A549 (cell line): ENCODE results near the gene MMP24OS. TPM values are rescaled to one million over a fixed set of nuclear protein-coding genes. Genes with fewer than 3 reads are reported as not detected.

Experiments
- ATAC-seq, 2 experiments: fragments of 200-7000 bp in 1 of 2; fragments of >200 bp in 1 of 2; cut with Nextera tagmentation in 1 of 2; cut with Tn5 transposase in 1 of 2; 3 replicates each; pipeline versions ENCODE4 v1.8.0 to v1.9.1; 2018 to 2020; ENCODE audit warnings: mild to moderate bottlenecking in 1 of 2, moderate library complexity in 1 of 2
- CTCF ChIA-PET: fragments of 300-600 bp; sonication (Branson Sonifier 250); formaldehyde crosslinking; extraction: SDS; loops from one replicate; lab custom pipeline; 2021; ENCODE audit warnings: antibody characterized with exemption, inconsistent platforms; lab: Yijun Ruan, JAX
- POLR2A ChIA-PET: fragments of 350-600 bp; formaldehyde crosslinking; extraction: SDS; loops from one replicate; lab custom pipeline; 2021; ENCODE audit warnings: antibody characterized with exemption, inconsistent platforms; lab: Yijun Ruan, JAX
- DNase-seq, 2 experiments: peaks; one replicate each; pipeline versions ENCODE4 v3.0.0 to v3.0.0-alpha.2; 2011 to 2016; ENCODE audit warnings: low read depth in 1 of 2, low spot score in 1 of 2
- FAIRE-seq: peaks from 2 replicates; lab custom pipeline; 2011; peaks lifted over from hg19 to GRCh38; lab: Jason Lieb, UNC
- H3K27ac ChIP-seq, 2 experiments: fragments of >200 bp; sonication (Bioruptor Twin); formaldehyde crosslinking; 3 replicates each; pipeline ENCODE4 v1.5.1; 2016 to 2017
- H3K4me1 ChIP-seq: fragments of >200 bp; sonication (Bioruptor Twin); formaldehyde crosslinking; 3 replicates; pipeline ENCODE4 v1.6.1; 2016
- H3K4me2 ChIP-seq: fragments of >200 bp; sonication (Bioruptor Twin); formaldehyde crosslinking; 3 replicates; pipeline ENCODE4 v1.6.1; 2016
- H3K4me3 ChIP-seq: fragments of >200 bp; sonication (Bioruptor Twin); formaldehyde crosslinking; 3 replicates; pipeline ENCODE4 v1.5.1; 2016
- H3K9me3 ChIP-seq: fragments of >200 bp; sonication (Bioruptor Twin); formaldehyde crosslinking; 3 replicates; pipeline ENCODE4 v1.6.1; 2016
- CEBPB ChIP-seq, 2 experiments: fragments of >200 bp in 1 of 2; sonication (Bioruptor Twin) in 1 of 2; formaldehyde crosslinking in 1 of 2; IDR thresholded peaks; 2 replicates each; pipeline ENCODE4 v1.6.1; 2012 to 2016
- CHD4 ChIP-seq: fragments of 200-600 bp; sonication (generic); IDR thresholded peaks from 2 replicates; pipeline ENCODE4 v1.6.1; 2016; ENCODE audit warnings: antibody characterized with exemption, mild to moderate bottlenecking, borderline replicate concordance
- E2F6 ChIP-seq: IDR thresholded peaks from 2 replicates; pipeline ENCODE4 v1.6.1; 2012; ENCODE audit warnings: low read depth, borderline replicate concordance
- EHF ChIP-seq: fragments of 250-450 bp; sonication (Bioruptor Pico); IDR thresholded peaks from 2 replicates; pipeline ENCODE4 v1.5.0; 2020; ENCODE audit warnings: mild to moderate bottlenecking
- EHMT2 ChIP-seq: fragments of 200-600 bp; sonication (generic); IDR thresholded peaks from 2 replicates; pipeline ENCODE4 v1.6.1; 2016; ENCODE audit warnings: antibody characterized with exemption, low read depth, mild to moderate bottlenecking, moderate library complexity
- ESRRA ChIP-seq: fragments of 150-350 bp; IDR thresholded peaks from 2 replicates; pipeline ENCODE4 v1.6.1; 2014; ENCODE audit warnings: mild to moderate bottlenecking, low read length, borderline replicate concordance
- FOSB ChIP-seq: fragments of 250-450 bp; sonication (Bioruptor Pico); IDR thresholded peaks from 2 replicates; pipeline ENCODE4 v1.5.0; 2020; ENCODE audit warnings: mild to moderate bottlenecking, moderate library complexity
- FOSL2 ChIP-seq, 2 experiments: fragments of 450-650 bp in 1 of 2; fragments of >200 bp in 1 of 2; sonication (Bioruptor Twin) in 1 of 2; formaldehyde crosslinking; IDR thresholded peaks; 2 replicates each; pipeline versions ENCODE4 v1.5.0 to v1.6.1; 2016 to 2020; ENCODE audit warnings: mild to moderate bottlenecking in 1 of 2, moderate library complexity in 1 of 2
- GATA3 ChIP-seq: IDR thresholded peaks from 2 replicates; pipeline ENCODE4 v1.6.1; 2012; ENCODE audit warnings: borderline replicate concordance
- HDAC2 ChIP-seq: fragments of 200-600 bp; sonication (generic); IDR thresholded peaks from 2 replicates; pipeline ENCODE4 v1.6.1; 2016
- HES2 ChIP-seq: fragments of >200 bp; sonication (Bioruptor Twin); formaldehyde crosslinking; IDR thresholded peaks from 2 replicates; pipeline ENCODE4 v1.6.1; 2016
- HMGXB4 ChIP-seq: fragments of 250-450 bp; sonication (Bioruptor Pico); IDR thresholded peaks from 2 replicates; pipeline ENCODE4 v1.5.0; 2021; ENCODE audit warnings: mild to moderate bottlenecking, moderate library complexity, borderline replicate concordance
- HOXA7 ChIP-seq: fragments of 250-450 bp; sonication (Bioruptor Pico); IDR thresholded peaks from 2 replicates; pipeline ENCODE4 v1.5.0; 2020; ENCODE audit warnings: mild to moderate bottlenecking, moderate library complexity
- HOXB13 ChIP-seq: fragments of 250-450 bp; sonication (Bioruptor Pico); IDR thresholded peaks from 2 replicates; pipeline ENCODE4 v1.5.0; 2020; ENCODE audit warnings: low read depth, mild to moderate bottlenecking, moderate library complexity
- JUN ChIP-seq, 2 experiments: fragments of >200 bp; sonication (Bioruptor Twin); formaldehyde crosslinking; IDR thresholded peaks; 2 replicates in 1 of 2; 3 replicates in 1 of 2; pipeline ENCODE4 v1.6.1; 2016 to 2017
- JUNB ChIP-seq: fragments of >200 bp; sonication (Bioruptor Twin); formaldehyde crosslinking; IDR thresholded peaks from 2 replicates; pipeline ENCODE4 v1.6.1; 2016
- MAZ ChIP-seq: fragments of 150-350 bp; IDR thresholded peaks from 2 replicates; pipeline ENCODE4 v1.6.1; 2014; ENCODE audit warnings: antibody characterized with exemption, low read depth, low read length, borderline replicate concordance
- MYC ChIP-seq: IDR thresholded peaks from 2 replicates; pipeline ENCODE4 v1.6.1; 2012; ENCODE audit warnings: mild to moderate bottlenecking, inconsistent platforms, low read length, improper control_type of control experiment, borderline replicate concordance
- NPAS2 ChIP-seq: fragments of 250-450 bp; sonication (Bioruptor Pico); IDR thresholded peaks from 2 replicates; pipeline ENCODE4 v1.8.0; 2022; ENCODE audit warnings: mild to moderate bottlenecking, moderate library complexity, borderline replicate concordance
- NR3C1 ChIP-seq: fragments of >200 bp; sonication (Bioruptor Twin); formaldehyde crosslinking; IDR thresholded peaks from 3 replicates; pipeline ENCODE4 v1.6.1; 2017
- PBX3 ChIP-seq: IDR thresholded peaks from 2 replicates; pipeline ENCODE4 v1.6.1; 2012
- POLR2AphosphoS2 ChIP-seq: conservative IDR thresholded peaks from 2 replicates; pipeline ENCODE4 v1.6.1; 2012; ENCODE audit warnings: low read length, improper control_type of control experiment, inconsistent platforms
- RAD21 ChIP-seq, 2 experiments: fragments of >200 bp in 1 of 2; sonication (Bioruptor Twin) in 1 of 2; formaldehyde crosslinking in 1 of 2; IDR thresholded peaks in 1 of 2; conservative IDR thresholded peaks in 1 of 2; 2 replicates in 1 of 2; 3 replicates in 1 of 2; pipeline ENCODE4 v1.6.1; 2012 to 2018; ENCODE audit warnings: inconsistent platforms in 1 of 2
- RARB ChIP-seq: fragments of 250-450 bp; sonication (Bioruptor Pico); IDR thresholded peaks from 2 replicates; pipeline ENCODE4 v1.8.0; 2021; ENCODE audit warnings: mild to moderate bottlenecking, moderate library complexity
- REST ChIP-seq: fragments of 200-600 bp; sonication (generic); IDR thresholded peaks from 2 replicates; pipeline ENCODE4 v1.6.1; 2016; ENCODE audit warnings: antibody characterized with exemption, mild to moderate bottlenecking, moderate library complexity
- RFX5 ChIP-seq: fragments of 450-650 bp; IDR thresholded peaks from 2 replicates; pipeline ENCODE4 v1.7.1; 2014; ENCODE audit warnings: antibody characterized with exemption, mild to moderate bottlenecking, moderate library complexity
- RNF2 ChIP-seq: fragments of 200-600 bp; sonication (generic); IDR thresholded peaks from 2 replicates; pipeline ENCODE4 v1.6.1; 2016; ENCODE audit warnings: low read depth, mild to moderate bottlenecking, antibody characterized with exemption, moderate library complexity, borderline replicate concordance
- ZFP36 ChIP-seq: fragments of 450-650 bp; IDR thresholded peaks from 2 replicates; pipeline ENCODE4 v1.6.1; 2014; ENCODE audit warnings: borderline replicate concordance; ENCODE audit not compliant: partially characterized antibody
- ZSCAN20 ChIP-seq: fragments of 250-450 bp; sonication (Bioruptor Pico); IDR thresholded peaks from 2 replicates; pipeline ENCODE4 v1.8.0; 2022; ENCODE audit warnings: mild to moderate bottlenecking, moderate library complexity
- WGBS: methylation state at CpG from one replicate; pipeline ENCODE4 v1.1.6; 2017; ENCODE audit errors: missing lambda C conversion rate; 5-methylcytosine and 5-hydroxymethylcytosine counted together
- polyA plus RNA-seq, 4 experiments: library from polyadenylated mRNA; depleted of rRNA in 3 of 4; stranded (reverse); fragments of >200 nt; fragmentation: RNase III in 1 of 4; extraction: RNeasy Plus Mini Kit Qiagen cat#74134 plus additional on column Dnase treatment in 1 of 4; gene quantifications; 2 replicates in 3 of 4; 3 replicates in 1 of 4; pipeline ENCODE4 v1.2.3, GENCODE V29; 2011 to 2017
- TF ChIP-seq, protein P1 (sequence below): fragments of 150-350 bp; IDR thresholded peaks from 2 replicates; pipeline ENCODE4 v1.6.1; 2014; ENCODE audit warnings: low read depth, mild to moderate bottlenecking, low read length

The MMP24OS gene
- polyA plus RNA-seq, 2 of the 4 experiments (the other 2 are of a cell fraction), result 13.6 to 40.5 TPM

GRCh38 chr20:35318502-35319157 lies 40.7 kb upstream of the MMP24OS start:
- CTCF ChIA-PET, result interaction anchor here (0.9 to 10.2 kb wide), 5 partner anchors 11 to 27 kb away, joined by 4 to 157 read pairs (median 5); no protein-coding TSS in a partner anchor
- TF ChIP-seq ZFP36 (no peak), FOSL2 (IDR thresholded peaks at IDR 0.05) (0 out of 2 replicates have a peak, but pooled peaks have one; percentile 23), FOSL2 (CRISPR knock-in tag; IDR thresholded peaks at IDR 0.05) (peak; percentile 31; the same call in 1 of the 2 replicates), GATA3 (peak; percentile 64; the same call in 1 of the 2 replicates), HOXB13 (CRISPR knock-in tag) (no peak), POLR2AphosphoS2 (no peak), E2F6 (no peak), EHMT2 (no peak), EHF (CRISPR knock-in tag) (no peak), REST (no peak), JUN (IDR thresholded peaks at IDR 0.05) (0 out of 5 replicates have a peak, but pooled peaks of 1 of the 2 experiments have one; percentile 32), NR3C1 (no peak), ZSCAN20 (CRISPR knock-in tag) (no peak), JUNB (no peak), NPAS2 (CRISPR knock-in tag) (no peak), RARB (CRISPR knock-in tag) (no peak), RFX5 (no peak), MAZ (no peak), HMGXB4 (CRISPR knock-in tag) (no peak), FOSB (CRISPR knock-in tag) (no peak), HOXA7 (CRISPR knock-in tag) (no peak), CHD4 (no peak), MYC (no peak), CEBPB (IDR thresholded peaks at IDR 0.05) (no peak), RNF2 (no peak), RAD21 (conservative IDR thresholded peaks at IDR 0.05 in 1 of 2, IDR thresholded peaks at IDR 0.05 in 1 of 2) (no peak), HES2 (no peak), HDAC2 (no peak), ESRRA (no peak), PBX3 (no peak)
- TF ChIP-seq, protein P1, sequence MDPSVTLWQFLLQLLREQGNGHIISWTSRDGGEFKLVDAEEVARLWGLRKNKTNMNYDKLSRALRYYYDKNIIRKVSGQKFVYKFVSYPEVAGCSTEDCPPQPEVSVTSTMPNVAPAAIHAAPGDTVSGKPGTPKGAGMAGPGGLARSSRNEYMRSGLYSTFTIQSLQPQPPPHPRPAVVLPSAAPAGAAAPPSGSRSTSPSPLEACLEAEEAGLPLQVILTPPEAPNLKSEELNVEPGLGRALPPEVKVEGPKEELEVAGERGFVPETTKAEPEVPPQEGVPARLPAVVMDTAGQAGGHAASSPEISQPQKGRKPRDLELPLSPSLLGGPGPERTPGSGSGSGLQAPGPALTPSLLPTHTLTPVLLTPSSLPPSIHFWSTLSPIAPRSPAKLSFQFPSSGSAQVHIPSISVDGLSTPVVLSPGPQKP, result no peak

More at GRCh38 chr20:35318502-35319157, 40.7 kb upstream of the MMP24OS start:
- ATAC-seq, result peak; percentile 78 to 82
- peak; percentile 64 to 87 for DNase-seq
- WGBS, result 28% methylated on average over 6 of the region's 6 CpGs
- H3K4me3 ChIP-seq, result no peak overlapping the region
- FAIRE-seq, result peak; percentile 78
- peak overlapping the region; percentile 76 to 89 for H3K27ac ChIP-seq
- POLR2A ChIA-PET, result interaction anchor here (0.8 to 1.6 kb wide), 2 partner anchors 41 to 136 kb away, joined by 3 read pairs; partner anchors contain the start of gene MMP24OS
- H3K4me1 ChIP-seq, result peaks cover 57% of the 10 kb centered on the region
- H3K4me2 ChIP-seq, result peak overlapping the region; percentile 54
- no peaks in the 10 kb centered on the region for H3K9me3 ChIP-seq
